ENCODE results near the gene MYO1G. TPM values are rescaled to one million over a fixed set of nuclear protein-coding genes. Genes with fewer than 3 reads are reported as not detected.

The MYO1G gene
- total and polyA plus RNA-seq, 9 of the 15 experiments (the other 6 are each of a cell fraction or from before 2014, with no cell fraction given) = 0.03 to 0.62 (median 0.13) TPM; not detected in 1

DNA sequence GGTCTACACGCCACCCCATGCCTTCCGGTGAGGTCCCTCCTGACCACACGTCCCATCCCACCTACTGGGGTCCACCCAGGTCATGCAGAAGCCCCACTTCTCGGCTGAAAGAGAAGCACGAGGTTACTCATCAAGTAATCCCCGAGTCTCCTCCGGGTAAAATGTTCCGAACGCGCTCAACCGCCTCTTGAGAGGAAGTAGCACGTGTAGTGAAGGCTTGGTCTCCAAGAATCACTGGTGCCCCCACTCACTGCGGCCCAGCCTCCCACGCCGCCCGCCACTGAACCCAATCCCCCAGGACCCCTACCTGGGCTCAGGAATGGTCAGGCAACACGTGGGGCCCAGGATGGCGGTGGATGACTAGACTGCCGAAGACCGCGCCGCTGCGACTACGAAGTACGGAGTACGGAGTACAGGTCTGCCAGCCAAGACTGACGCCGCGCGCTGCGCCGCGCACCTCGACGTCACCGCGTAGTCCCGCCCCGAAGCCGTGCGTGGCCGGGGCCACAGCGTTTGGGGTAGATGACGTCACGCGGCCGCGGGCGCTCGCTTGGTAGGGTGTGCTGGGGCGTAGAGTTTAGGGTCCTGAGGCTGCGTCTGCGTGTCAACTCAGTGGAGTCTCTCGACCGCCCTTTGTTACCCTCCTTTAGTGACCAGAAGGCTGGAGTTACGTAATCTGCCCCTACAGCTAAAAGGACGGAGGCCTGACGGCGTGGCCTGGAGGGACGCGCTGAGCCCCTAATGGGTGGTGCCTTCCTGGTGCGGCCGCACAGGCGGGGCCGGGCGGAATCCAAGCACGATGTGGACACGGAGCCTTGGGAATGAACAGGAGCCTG lies 7.6 kb upstream of the MYO1G start (continued):
- TF ChIP-seq, protein P1, sequence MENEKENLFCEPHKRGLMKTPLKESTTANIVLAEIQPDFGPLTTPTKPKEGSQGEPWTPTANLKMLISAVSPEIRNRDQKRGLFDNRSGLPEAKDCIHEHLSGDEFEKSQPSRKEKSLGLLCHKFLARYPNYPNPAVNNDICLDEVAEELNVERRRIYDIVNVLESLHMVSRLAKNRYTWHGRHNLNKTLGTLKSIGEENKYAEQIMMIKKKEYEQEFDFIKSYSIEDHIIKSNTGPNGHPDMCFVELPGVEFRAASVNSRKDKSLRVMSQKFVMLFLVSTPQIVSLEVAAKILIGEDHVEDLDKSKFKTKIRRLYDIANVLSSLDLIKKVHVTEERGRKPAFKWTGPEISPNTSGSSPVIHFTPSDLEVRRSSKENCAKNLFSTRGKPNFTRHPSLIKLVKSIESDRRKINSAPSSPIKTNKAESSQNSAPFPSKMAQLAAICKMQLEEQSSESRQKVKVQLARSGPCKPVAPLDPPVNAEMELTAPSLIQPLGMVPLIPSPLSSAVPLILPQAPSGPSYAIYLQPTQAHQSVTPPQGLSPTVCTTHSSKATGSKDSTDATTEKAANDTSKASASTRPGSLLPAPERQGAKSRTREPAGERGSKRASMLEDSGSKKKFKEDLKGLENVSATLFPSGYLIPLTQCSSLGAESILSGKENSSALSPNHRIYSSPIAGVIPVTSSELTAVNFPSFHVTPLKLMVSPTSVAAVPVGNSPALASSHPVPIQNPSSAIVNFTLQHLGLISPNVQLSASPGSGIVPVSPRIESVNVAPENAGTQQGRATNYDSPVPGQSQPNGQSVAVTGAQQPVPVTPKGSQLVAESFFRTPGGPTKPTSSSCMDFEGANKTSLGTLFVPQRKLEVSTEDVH (IDR thresholded peaks at IDR 0.05; ENCODE audit: low read depth, partially characterized antibody) = peak; percentile 51
- TF ChIP-seq, protein P2, sequence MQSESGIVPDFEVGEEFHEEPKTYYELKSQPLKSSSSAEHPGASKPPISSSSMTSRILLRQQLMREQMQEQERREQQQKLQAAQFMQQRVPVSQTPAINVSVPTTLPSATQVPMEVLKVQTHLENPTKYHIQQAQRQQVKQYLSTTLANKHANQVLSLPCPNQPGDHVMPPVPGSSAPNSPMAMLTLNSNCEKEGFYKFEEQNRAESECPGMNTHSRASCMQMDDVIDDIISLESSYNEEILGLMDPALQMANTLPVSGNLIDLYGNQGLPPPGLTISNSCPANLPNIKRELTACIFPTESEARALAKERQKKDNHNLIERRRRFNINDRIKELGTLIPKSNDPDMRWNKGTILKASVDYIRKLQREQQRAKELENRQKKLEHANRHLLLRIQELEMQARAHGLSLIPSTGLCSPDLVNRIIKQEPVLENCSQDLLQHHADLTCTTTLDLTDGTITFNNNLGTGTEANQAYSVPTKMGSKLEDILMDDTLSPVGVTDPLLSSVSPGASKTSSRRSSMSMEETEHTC (IDR thresholded peaks at IDR 0.05) = no peak; the same call in 1 of the 2 replicates
- TF ChIP-seq YBX1 (IDR thresholded peaks at IDR 0.05) (no peak), ZFP36 (IDR thresholded peaks at IDR 0.05; ENCODE audit: low read depth, low read length, partially characterized antibody) (peak; percentile 16), ZNF780A (CRISPR knock-in tag; IDR thresholded peaks at IDR 0.05) (no peak), RFX1 (IDR thresholded peaks at IDR 0.05) (no peak)
- TF ChIP-seq, protein P3, sequence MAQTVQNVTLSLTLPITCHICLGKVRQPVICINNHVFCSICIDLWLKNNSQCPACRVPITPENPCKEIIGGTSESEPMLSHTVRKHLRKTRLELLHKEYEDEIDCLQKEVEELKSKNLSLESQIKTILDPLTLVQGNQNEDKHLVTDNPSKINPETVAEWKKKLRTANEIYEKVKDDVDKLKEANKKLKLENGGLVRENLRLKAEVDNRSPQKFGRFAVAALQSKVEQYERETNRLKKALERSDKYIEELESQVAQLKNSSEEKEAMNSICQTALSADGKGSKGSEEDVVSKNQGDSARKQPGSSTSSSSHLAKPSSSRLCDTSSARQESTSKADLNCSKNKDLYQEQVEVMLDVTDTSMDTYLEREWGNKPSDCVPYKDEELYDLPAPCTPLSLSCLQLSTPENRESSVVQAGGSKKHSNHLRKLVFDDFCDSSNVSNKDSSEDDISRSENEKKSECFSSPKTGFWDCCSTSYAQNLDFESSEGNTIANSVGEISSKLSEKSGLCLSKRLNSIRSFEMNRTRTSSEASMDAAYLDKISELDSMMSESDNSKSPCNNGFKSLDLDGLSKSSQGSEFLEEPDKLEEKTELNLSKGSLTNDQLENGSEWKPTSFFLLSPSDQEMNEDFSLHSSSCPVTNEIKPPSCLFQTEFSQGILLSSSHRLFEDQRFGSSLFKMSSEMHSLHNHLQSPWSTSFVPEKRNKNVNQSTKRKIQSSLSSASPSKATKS (CRISPR knock-in tag; IDR thresholded peaks at IDR 0.05) = no peak
- TF ChIP-seq, protein P4, sequence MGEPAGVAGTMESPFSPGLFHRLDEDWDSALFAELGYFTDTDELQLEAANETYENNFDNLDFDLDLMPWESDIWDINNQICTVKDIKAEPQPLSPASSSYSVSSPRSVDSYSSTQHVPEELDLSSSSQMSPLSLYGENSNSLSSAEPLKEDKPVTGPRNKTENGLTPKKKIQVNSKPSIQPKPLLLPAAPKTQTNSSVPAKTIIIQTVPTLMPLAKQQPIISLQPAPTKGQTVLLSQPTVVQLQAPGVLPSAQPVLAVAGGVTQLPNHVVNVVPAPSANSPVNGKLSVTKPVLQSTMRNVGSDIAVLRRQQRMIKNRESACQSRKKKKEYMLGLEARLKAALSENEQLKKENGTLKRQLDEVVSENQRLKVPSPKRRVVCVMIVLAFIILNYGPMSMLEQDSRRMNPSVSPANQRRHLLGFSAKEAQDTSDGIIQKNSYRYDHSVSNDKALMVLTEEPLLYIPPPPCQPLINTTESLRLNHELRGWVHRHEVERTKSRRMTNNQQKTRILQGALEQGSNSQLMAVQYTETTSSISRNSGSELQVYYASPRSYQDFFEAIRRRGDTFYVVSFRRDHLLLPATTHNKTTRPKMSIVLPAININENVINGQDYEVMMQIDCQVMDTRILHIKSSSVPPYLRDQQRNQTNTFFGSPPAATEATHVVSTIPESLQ (CRISPR knock-in tag; IDR thresholded peaks at IDR 0.05) = 0 out of 2 replicates have a peak, but pooled peaks have one; percentile 63
